Activated naive CD8-positive, alpha-beta T cell (primary cell): ENCODE measurements around the gene GPR162.
A peak's percentile ranks its signal among the peaks of the same experiment; 100 is the strongest.

Experiments used
- H3K27ac Mint-ChIP-seq: one replicate; pipeline ENCODE4 v1.8.0; 2021; ENCODE audit warnings: mixed read lengths
- H3K27me3 Mint-ChIP-seq: one replicate; pipeline ENCODE4 v1.8.0; 2021; ENCODE audit warnings: mixed read lengths
- H3K36me3 Mint-ChIP-seq: one replicate; pipeline ENCODE4 v1.8.0; 2021; ENCODE audit warnings: mixed read lengths
- H3K4me1 Mint-ChIP-seq: one replicate; pipeline ENCODE4 v1.8.0; 2021; ENCODE audit warnings: low read depth, mixed read lengths
- H3K4me3 Mint-ChIP-seq: one replicate; pipeline ENCODE4 v1.8.0; 2021; ENCODE audit warnings: mild to moderate bottlenecking, mixed read lengths
- H3K9me3 Mint-ChIP-seq: one replicate; pipeline ENCODE4 v1.8.0; 2021; ENCODE audit warnings: low read depth, mixed read lengths

Gene GPR162, protein sequence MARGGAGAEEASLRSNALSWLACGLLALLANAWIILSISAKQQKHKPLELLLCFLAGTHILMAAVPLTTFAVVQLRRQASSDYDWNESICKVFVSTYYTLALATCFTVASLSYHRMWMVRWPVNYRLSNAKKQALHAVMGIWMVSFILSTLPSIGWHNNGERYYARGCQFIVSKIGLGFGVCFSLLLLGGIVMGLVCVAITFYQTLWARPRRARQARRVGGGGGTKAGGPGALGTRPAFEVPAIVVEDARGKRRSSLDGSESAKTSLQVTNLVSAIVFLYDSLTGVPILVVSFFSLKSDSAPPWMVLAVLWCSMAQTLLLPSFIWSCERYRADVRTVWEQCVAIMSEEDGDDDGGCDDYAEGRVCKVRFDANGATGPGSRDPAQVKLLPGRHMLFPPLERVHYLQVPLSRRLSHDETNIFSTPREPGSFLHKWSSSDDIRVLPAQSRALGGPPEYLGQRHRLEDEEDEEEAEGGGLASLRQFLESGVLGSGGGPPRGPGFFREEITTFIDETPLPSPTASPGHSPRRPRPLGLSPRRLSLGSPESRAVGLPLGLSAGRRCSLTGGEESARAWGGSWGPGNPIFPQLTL

DNA sequence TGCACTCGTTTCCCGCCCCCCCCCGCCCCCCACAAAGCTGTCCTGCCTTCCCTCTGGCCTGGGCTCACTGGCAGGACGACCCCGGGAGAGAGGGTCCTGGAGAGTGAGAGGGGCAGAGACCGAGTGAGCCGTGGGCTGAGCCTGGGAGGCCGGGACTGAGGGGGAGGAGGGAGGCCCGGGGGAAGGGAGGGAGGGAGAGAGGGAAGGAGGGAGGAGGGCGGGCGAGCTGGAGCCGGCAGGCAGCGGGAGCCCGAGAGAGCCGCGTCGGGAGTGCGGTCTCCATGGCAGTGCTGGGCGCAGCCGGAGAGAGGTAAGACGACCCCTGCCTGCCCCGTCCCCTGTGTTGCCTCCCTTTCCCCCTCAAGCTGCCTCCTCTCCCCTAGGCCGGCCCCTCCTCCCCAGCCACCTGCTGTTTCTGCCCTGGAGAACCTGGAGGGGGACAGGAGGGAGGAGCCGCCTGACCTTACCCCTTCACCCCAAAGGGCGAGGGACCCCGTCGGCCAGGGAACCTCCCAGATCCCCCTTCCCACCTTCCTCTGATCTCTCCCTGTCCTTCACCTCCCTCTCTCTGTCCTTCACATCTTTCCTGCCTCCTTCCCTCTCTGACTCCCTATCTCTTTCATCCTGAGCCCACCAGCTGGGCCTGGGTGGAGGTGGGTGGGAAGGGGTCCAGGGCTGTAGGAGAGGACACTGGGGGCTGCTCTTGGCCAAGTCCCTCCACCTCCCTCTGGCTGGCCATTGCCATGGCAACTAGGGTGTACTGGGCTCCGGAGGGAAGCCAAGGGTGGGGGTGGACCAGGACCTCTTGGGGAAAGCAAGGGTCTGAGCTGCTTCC lies at the start of gene GPR162:
GPR162 (plus strand) TSS at position 231 of the 835 bp plus-strand sequence. CDS start 2,078 bp downstream, outside the sequence.
- Mint-ChIP-seq H3K4me3 (peak within 1 kb of the TSS; percentile 63), H3K36me3 (no peaks in the 10 kb centered on the region), H3K27ac (no peak within 1 kb of the TSS), H3K9me3 (no peaks in the 10 kb centered on the region), H3K4me1 (peaks cover 13% of the 10 kb centered on the region), H3K27me3 (peaks cover 20% of the 10 kb centered on the region)

DNA sequence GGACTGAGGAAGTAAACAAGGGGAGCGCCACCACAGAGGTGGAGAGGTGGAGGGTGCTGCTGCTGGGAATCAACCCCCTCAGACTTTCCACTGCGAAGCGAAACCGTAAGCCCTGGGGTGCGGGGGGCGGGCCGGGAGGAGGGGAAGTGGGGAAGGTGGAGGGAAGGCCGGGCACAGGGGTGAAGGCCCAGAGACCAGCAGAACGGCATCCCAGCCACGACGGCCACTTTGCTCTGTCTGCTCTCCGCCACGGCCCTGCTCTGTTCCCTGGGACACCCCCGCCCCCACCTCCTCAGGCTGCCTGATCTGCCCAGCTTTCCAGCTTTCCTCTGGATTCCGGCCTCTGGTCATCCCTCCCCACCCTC lies 49.3 kb upstream of the GPR162 start, which contains the start of gene LAG3:
LAG3 (plus strand) TSS at position 190 of the 365 bp plus-strand sequence. CDS start 333 bp downstream, outside the sequence.
- H3K4me1 Mint-ChIP-seq = peaks cover 51% of the 10 kb centered on the region
- peak within 1 kb of the TSS; percentile 86 for H3K27ac Mint-ChIP-seq
- peaks cover 3% of the 10 kb centered on the region for H3K36me3 Mint-ChIP-seq
- H3K4me3 Mint-ChIP-seq = peak within 1 kb of the TSS; percentile 85
- no peaks in the 10 kb centered on the region for H3K9me3 Mint-ChIP-seq
- peaks cover 6% of the 10 kb centered on the region for H3K27me3 Mint-ChIP-seq

DNA sequence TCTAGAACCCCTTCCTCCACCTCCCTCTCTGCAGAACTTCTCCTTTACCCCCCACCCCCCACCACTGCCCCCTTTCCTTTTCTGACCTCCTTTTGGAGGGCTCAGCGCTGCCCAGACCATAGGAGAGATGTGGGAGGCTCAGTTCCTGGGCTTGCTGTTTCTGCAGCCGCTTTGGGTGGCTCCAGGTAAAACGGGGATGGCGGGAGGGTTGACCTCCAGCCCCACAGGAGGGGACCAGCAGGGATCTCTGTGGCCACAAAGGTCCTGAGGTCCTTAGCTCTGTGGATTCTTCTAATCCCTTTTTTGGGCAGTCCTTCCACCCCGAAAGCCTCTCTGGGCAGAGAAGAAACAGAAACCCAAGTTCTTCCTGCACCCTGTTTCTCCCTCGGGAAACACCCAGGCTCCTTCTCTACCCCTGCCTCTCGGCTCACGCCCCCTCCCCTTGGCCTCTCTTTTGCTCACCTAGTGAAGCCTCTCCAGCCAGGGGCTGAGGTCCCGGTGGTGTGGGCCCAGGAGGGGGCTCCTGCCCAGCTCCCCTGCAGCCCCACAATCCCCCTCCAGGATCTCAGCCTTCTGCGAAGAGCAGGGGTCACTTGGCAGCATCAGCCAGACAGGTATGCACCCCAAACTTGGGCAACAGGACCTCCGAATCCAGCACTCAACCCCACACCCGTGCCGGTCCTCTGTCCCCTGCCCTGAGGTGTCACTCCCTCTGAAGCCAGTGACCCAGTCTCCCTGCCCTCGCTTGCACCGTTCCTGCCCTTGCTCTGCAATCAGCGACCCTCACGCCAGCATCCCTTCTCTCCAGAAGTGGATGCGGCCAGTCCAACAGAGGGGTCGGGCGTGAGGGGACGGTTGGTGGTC lies 48.7 kb upstream of the GPR162 start:
- H3K4me1 Mint-ChIP-seq = peaks cover 46% of the 10 kb centered on the region
- peak overlapping the region; percentile 85 for H3K4me3 Mint-ChIP-seq
- peaks cover 2% of the 10 kb centered on the region for H3K27me3 Mint-ChIP-seq
- peaks cover 3% of the 10 kb centered on the region for H3K36me3 Mint-ChIP-seq
- peak overlapping the region; percentile 76 for H3K27ac Mint-ChIP-seq
- no peaks in the 10 kb centered on the region for H3K9me3 Mint-ChIP-seq

DNA sequence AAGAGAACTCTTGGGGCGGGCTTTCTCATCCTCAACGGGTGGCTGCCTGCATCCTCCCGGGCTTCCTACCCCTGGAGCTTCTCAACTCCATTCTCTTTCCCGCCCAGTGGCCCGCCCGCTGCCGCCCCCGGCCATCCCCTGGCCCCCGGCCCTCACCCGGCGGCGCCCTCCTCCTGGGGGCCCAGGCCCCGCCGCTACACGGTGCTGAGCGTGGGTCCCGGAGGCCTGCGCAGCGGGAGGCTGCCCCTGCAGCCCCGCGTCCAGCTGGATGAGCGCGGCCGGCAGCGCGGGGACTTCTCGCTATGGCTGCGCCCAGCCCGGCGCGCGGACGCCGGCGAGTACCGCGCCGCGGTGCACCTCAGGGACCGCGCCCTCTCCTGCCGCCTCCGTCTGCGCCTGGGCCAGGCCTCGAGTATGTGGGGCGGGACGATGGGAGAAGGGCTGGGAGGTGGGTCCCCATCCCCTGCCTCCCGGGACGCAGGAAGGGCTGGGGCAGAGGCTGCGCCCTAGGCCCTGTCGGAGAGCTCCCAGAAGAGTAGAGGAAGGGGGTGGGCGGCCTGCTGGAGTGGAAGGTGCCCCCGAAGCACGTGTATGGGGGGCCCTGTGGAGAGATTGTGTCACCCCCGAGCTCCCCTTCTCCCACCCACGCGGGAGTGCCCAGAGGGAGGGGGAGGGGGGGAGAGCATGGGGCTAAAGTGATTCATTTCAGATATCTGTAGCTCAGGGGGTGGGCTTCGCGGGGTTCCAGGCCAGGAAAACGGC lies 47.9 kb upstream of the GPR162 start:
- H3K4me3 Mint-ChIP-seq = peak overlapping the region; percentile 86
- peaks cover 3% of the 10 kb centered on the region for H3K36me3 Mint-ChIP-seq
- H3K4me1 Mint-ChIP-seq = peaks cover 53% of the 10 kb centered on the region
- peak overlapping the region; percentile 85 for H3K27ac Mint-ChIP-seq
- no peaks in the 10 kb centered on the region for H3K9me3 Mint-ChIP-seq
- no peaks in the 10 kb centered on the region for H3K27me3 Mint-ChIP-seq

DNA sequence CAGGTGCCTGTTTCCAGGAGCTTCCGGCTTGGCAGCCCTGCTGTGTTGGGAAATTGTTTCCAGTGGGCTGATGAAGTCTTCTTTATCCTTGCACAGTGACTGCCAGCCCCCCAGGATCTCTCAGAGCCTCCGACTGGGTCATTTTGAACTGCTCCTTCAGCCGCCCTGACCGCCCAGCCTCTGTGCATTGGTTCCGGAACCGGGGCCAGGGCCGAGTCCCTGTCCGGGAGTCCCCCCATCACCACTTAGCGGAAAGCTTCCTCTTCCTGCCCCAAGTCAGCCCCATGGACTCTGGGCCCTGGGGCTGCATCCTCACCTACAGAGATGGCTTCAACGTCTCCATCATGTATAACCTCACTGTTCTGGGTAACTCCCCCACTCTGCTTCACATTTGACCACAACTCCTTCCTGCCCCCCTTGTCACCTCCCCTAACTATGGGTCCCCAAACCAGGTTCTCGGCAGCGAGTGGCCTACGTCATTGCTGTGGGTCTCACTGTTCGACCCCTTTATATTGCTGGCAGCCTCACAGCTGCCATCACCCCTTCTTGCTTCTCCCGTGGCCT lies 47.0 kb upstream of the GPR162 start:
- no peaks in the 10 kb centered on the region for H3K27me3 Mint-ChIP-seq

DNA sequence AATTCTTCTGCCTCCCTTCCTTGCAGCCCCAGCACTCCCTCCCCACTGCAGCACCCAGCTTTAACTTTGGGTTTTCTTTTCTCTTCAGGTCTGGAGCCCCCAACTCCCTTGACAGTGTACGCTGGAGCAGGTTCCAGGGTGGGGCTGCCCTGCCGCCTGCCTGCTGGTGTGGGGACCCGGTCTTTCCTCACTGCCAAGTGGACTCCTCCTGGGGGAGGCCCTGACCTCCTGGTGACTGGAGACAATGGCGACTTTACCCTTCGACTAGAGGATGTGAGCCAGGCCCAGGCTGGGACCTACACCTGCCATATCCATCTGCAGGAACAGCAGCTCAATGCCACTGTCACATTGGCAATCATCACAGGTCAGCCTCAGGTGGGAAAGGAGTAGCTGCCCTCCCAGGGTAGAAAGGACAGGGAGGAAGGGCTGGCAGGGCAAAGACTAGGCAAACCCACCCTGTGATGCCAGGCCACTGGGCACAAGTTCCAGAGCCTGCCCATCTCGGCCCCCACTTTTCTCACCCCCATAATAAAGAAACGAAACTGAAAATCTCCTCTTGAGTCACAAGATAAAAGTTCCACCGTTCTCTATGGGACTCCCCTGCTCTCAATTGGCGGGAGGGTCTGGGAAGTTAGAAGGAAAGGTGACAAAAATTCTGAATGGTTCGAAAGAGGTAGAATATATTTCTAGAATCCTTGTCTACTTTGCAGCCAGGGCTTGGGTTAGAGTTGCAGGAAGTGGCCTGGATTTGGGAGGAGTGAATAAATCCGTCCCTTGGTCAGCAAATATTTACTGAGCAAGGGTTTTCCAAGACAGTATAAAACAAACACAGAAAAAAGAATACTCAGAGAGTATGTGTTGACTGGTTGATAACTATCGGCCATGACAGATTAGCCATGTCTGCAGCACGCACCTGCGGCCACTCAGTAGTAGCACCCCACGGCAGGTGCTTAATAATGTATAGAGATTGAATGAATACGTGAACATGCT lies 46.1 kb upstream of the GPR162 start:
- no peaks in the 10 kb centered on the region for H3K27me3 Mint-ChIP-seq
- H3K4me1 Mint-ChIP-seq = peaks cover 65% of the 10 kb centered on the region
- peak overlapping the region; percentile 85 for H3K27ac Mint-ChIP-seq
- peaks cover 3% of the 10 kb centered on the region for H3K36me3 Mint-ChIP-seq
- H3K9me3 Mint-ChIP-seq = no peaks in the 10 kb centered on the region
- peak overlapping the region; percentile 86 for H3K4me3 Mint-ChIP-seq

More for the DNA sequence above, 47.0 kb upstream of the GPR162 start:
- Mint-ChIP-seq H3K9me3 (no peaks in the 10 kb centered on the region), H3K4me3 (peak overlapping the region; percentile 86), H3K4me1 (peaks cover 58% of the 10 kb centered on the region), H3K36me3 (peaks cover 3% of the 10 kb centered on the region), H3K27ac (peak overlapping the region; percentile 85)

DNA sequence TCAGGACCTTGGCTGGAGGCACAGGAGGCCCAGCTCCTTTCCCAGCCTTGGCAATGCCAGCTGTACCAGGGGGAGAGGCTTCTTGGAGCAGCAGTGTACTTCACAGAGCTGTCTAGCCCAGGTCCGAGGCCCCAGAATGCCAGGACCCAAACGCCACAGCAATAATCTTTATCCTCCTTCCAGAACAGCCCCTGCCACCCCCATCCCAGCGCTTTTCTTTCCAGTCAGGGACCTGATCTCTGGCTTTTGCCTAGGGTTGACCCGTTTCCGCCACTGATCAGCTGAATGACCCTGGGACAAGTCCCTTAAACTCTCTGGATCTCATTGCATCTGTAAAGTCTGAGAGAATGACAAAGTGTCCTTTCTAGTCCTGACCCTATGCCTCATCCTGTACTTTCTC lies 44.2 kb upstream of the GPR162 start:
- no peak overlapping the region for H3K27ac Mint-ChIP-seq
- H3K27me3 Mint-ChIP-seq = no peaks in the 10 kb centered on the region
- no peaks in the 10 kb centered on the region for H3K9me3 Mint-ChIP-seq
- H3K4me3 Mint-ChIP-seq = no peak overlapping the region
- H3K36me3 Mint-ChIP-seq = peaks cover 3% of the 10 kb centered on the region
- peaks cover 53% of the 10 kb centered on the region for H3K4me1 Mint-ChIP-seq

DNA sequence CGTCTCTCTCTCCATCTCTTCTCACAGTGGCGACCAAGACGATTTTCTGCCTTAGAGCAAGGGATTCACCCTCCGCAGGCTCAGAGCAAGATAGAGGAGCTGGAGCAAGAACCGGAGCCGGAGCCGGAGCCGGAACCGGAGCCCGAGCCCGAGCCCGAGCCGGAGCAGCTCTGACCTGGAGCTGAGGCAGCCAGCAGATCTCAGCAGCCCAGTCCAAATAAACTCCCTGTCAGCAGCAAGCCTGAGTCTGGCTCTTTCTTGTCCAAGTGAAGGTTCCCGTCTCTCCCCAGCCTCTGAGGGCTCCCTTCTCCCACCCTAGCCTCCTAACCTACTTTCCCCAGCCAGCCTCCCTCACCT lies 43.4 kb upstream of the GPR162 start:
- H3K27ac Mint-ChIP-seq = peak overlapping the region; percentile 67
- peaks cover 3% of the 10 kb centered on the region for H3K36me3 Mint-ChIP-seq
- H3K9me3 Mint-ChIP-seq = no peaks in the 10 kb centered on the region
- H3K27me3 Mint-ChIP-seq = no peaks in the 10 kb centered on the region
- H3K4me3 Mint-ChIP-seq = peak overlapping the region; percentile 86
- peaks cover 50% of the 10 kb centered on the region for H3K4me1 Mint-ChIP-seq

DNA sequence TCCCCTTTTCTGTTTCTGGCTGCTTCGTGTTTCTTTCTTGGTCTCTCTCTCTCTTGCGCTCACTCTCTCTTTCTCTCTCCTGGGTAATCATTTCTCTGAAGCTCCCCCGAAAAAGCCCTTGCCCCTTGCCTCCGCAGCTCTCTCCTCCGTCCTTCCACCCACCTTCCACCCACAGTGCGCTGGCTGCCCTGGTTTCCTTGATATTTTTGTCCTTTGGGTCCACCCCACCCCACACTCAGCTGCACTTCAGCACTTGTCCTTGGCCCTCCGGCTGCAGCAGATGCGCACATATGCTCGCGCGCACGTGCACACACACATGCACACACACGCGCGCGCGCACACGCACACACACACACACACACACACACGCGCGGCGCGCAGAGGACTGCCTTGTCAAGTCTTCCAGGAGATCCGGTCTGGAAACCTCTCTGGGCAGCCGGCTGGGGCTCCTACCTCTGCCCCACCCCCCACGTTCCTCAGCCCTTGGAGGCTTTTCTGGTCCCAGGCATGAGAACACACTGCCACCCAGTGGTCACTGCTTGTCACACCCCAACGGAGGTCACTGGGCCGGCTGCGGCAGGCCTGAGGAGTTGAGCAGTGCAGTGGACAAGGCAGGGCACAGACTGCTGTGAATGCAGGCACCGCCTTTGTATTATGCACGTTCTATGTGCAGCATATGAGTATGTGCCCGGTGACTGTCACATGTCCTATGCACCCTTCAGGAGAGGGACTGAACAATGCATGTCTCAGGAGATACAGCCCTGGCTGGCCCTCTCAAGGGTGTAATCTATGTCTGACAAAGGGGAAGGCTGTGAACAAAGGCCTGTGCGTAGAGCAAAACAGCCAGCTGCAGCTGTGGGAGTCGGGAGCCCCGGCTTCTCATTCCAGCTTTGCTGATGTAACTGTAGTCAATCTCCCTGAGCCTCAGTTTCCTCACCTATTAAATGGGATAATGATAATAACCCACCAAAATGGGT lies 42.8 kb upstream of the GPR162 start:
- H3K36me3 Mint-ChIP-seq = peaks cover 3% of the 10 kb centered on the region

DNA sequence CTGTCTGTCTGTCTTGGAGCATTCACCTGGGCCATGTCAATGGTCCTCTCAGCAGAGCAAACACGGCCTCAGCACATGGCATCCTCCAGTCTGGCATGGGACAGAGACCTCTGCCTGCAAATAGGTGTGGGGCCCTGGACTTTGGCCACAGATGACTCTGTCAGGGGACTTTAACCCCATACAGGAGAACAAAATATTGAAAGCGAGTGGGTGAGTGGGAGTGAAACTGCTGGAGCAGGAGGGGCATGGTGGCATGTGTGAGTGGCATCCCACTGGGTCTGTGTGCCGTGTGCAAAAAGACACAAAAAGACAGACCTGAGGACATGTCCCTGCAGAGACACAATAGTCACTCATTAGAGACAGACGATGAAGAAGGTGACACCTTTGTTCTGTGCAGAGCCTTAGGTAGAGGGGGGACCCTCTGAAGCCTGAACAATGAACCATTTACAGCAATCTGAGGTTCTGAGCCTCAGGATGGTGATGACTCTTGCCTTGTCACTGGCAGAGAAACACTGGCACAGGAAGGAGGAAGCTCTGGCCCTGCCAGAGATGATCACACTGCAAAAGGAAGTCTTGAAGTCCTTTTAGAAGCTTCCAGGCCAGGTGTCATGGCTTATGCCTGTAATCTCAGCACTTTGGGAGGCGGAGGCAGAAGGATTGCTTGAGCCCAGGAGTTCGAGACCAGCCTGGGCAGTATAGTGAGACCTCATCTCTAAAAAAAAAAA lies 41.8 kb upstream of the GPR162 start:
- no peaks in the 10 kb centered on the region for H3K27me3 Mint-ChIP-seq
- no peaks in the 10 kb centered on the region for H3K36me3 Mint-ChIP-seq
- no peak overlapping the region for H3K27ac Mint-ChIP-seq
- H3K4me3 Mint-ChIP-seq = peak overlapping the region; percentile 1
- H3K4me1 Mint-ChIP-seq = peaks cover 41% of the 10 kb centered on the region
- no peaks in the 10 kb centered on the region for H3K9me3 Mint-ChIP-seq

More for the DNA sequence above, 42.8 kb upstream of the GPR162 start:
- H3K4me1 Mint-ChIP-seq = peaks cover 47% of the 10 kb centered on the region
- no peaks in the 10 kb centered on the region for H3K27me3 Mint-ChIP-seq
- H3K4me3 Mint-ChIP-seq = peak overlapping the region; percentile 86
- no peaks in the 10 kb centered on the region for H3K9me3 Mint-ChIP-seq
- H3K27ac Mint-ChIP-seq = peak overlapping the region; percentile 67

DNA sequence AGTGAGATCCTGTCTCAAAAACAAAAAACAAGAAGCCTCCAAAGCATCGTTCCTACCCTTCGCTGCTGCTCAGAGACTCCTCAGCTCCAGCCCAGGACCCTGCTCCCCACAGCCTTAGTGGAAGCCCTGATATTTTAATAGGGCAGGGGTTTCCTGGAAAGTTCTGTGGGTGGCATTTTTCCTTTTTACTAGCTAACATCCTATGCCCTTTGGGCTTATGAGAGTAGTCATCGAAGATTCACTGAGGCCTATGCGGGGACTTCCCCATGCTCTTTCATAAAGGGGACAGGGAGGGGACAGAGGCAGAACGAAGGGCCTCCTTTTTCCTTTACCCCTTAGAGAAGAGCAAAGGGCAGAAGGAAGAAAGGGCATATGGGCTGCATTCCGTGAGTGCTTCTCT lies 41.0 kb upstream of the GPR162 start:
- H3K4me3 Mint-ChIP-seq = no peak overlapping the region
- no peaks in the 10 kb centered on the region for H3K9me3 Mint-ChIP-seq
- peaks cover 35% of the 10 kb centered on the region for H3K4me1 Mint-ChIP-seq
- no peaks in the 10 kb centered on the region for H3K36me3 Mint-ChIP-seq
- no peak overlapping the region for H3K27ac Mint-ChIP-seq
- no peaks in the 10 kb centered on the region for H3K27me3 Mint-ChIP-seq
